Hair follicular keratinocyte (primary cell): ENCODE data around the gene PWWP2A. TPM values are rescaled to one million over a fixed set of nuclear protein-coding genes. Genes with fewer than 3 reads are reported as not detected.

Experiments
- total RNA-seq: library from RNA; depleted of rRNA; stranded (reverse); fragments of >200 nt; gene quantifications from 2 replicates; pipeline ENCODE4 v1.2.3, GENCODE V29; 2015

PWWP2A gene, protein sequence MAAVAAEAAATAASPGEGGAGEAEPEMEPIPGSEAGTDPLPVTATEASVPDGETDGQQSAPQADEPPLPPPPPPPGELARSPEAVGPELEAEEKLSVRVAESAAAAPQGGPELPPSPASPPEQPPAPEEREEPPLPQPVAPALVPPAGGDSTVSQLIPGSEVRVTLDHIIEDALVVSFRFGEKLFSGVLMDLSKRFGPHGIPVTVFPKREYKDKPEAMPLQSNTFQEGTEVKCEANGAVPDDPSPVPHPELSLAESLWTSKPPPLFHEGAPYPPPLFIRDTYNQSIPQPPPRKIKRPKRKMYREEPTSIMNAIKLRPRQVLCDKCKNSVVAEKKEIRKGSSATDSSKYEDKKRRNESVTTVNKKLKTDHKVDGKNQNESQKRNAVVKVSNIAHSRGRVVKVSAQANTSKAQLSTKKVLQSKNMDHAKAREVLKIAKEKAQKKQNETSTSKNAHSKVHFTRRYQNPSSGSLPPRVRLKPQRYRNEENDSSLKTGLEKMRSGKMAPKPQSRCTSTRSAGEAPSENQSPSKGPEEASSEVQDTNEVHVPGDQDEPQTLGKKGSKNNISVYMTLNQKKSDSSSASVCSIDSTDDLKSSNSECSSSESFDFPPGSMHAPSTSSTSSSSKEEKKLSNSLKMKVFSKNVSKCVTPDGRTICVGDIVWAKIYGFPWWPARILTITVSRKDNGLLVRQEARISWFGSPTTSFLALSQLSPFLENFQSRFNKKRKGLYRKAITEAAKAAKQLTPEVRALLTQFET
- total RNA-seq, result 13.6 and 15.0 TPM in 2 replicates

DNA sequence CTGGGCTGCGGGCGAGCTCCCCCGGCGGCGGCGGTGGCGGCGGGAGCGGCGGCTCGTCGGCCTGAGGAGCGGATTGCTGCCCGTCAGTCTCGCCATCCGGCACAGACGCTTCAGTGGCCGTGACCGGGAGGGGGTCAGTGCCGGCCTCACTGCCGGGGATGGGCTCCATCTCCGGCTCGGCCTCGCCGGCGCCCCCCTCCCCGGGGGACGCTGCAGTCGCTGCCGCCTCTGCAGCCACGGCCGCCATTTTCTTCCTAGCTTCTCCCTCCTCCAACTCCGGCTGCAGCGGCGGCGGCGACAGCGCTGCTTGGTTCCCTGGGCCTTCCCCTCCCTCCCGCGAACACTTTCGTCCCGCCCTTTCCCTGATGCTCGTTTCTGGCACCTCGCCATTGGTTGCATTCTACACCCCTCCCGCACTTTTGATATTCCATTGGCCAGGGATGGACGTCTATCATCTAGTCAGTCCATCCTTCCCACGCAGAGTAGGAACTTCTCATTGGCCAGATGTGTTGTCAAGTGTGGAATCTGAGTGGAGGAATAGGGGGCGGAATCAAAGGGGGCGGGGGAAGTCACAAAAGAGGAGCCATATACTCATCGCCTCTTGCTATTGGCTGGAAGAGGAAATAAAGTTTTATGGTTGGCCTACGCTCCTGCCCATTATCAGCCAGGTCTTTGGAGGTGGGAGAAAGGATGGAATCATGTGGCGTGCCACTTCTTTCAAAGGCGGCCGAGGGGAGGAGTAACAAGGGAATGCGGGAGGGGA lies at the start of gene PWWP2A:
Gene PWWP2A, minus strand, starts transcription at position 309 of the 763 bp plus-strand sequence. Its CDS starts 62 bp downstream, at position 247.

Other genes starting within 250 kb of the PWWP2A start
- 0.78 and 1.1 TPM in 2 replicates for gene ADRA1B, start 203.0 kb downstream of the PWWP2A start, total RNA-seq
- 32.6 and 42.9 TPM in 2 replicates for gene TTC1, start 110.3 kb downstream of the PWWP2A start, total RNA-seq
- gene FABP6, start 110.1 kb upstream of the PWWP2A start, total RNA-seq, result 0.31 TPM in 1 of 2 replicates, not detected in the other
- 2.4 and 4.8 TPM in 2 replicates for gene CCNJL, start 193.1 kb upstream of the PWWP2A start, total RNA-seq